Measurements from ENCODE around the gene DDX47. TPM values are rescaled to one million over a fixed set of nuclear protein-coding genes. Genes with fewer than 3 reads are reported as not detected.

Gene DDX47
- total and polyA plus RNA-seq, 10 of the 15 experiments (the other 5 are each of a cell fraction or from before 2014, with no cell fraction given), result 84.8 to 266 (median 120) TPM

- H3K9ac ChIP-seq (ENCODE audit: control insufficient read depth, insufficient read depth, low read length), result no peak overlapping the region
- no peak for DNase-seq (ENCODE audit: low read depth, low spot score)
- no peak overlapping the region for H3K4me2 ChIP-seq (ENCODE audit: control insufficient read depth, insufficient read depth)
- no peak overlapping the region for H3K4me3 ChIP-seq
- no peaks in the 10 kb centered on the region for H3K9me3 ChIP-seq (replicated peaks; ENCODE audit: control insufficient read depth, insufficient read depth, low read length)
- no peaks in the 10 kb centered on the region for H4K20me1 ChIP-seq (ENCODE audit: control insufficient read depth, insufficient read depth)
- POLR2A ChIA-PET, result interaction anchor here (0.6 kb wide), 1 partner anchor 481 kb away, joined by 3 read pairs; no protein-coding TSS in a partner anchor
- TF ChIP-seq EZH2 (IDR thresholded peaks at IDR 0.05; ENCODE audit: borderline replicate concordance, control insufficient read depth, low read depth, low read length) (no peak), MAX (IDR thresholded peaks at IDR 0.05; ENCODE audit: low read depth, low read length) (no peak), RCOR1 (conservative IDR thresholded peaks at IDR 0.05; ENCODE audit: low read depth, low read length) (no peak)
- H3K27ac ChIP-seq (ENCODE audit: control insufficient read depth, insufficient read depth), result no peak overlapping the region
- H3K36me3 ChIP-seq (ENCODE audit: control insufficient read depth in 2 of 2, insufficient read depth in 2 of 2, low read length in 1 of 2), result no peaks in the 10 kb centered on the region
- no peak for ATAC-seq
- in situ Hi-C loops (cut with MboI) (no loop called here), intact Hi-C loops (cut with micrococcal nuclease; ENCODE audit: unreplicated experiment) (no loop called here)
- H3K27me3 ChIP-seq (replicated peaks in 1 of 2; ENCODE audit: control insufficient read depth in 2 of 2, insufficient read depth in 2 of 2, low read length in 1 of 2), result no peaks in the 10 kb centered on the region
- H2AFZ ChIP-seq (ENCODE audit: control insufficient read depth, low read depth, low read length), result no peak overlapping the region
- CTCF ChIA-PET, result no interaction called here
- H3K4me1 ChIP-seq (ENCODE audit: control insufficient read depth, insufficient read depth, low read length), result peaks cover 5% of the 10 kb centered on the region
- FAIRE-seq, result no peak
- RAD21 ChIA-PET (ENCODE audit: unreplicated experiment), result no interaction called here
- SMC1A ChIA-PET (ENCODE audit: uncharacterized antibody, unreplicated experiment), result interaction anchor here (0.6 to 1.2 kb wide), 2 partner anchors 9 to 187 kb away, joined by 3 read pairs; no protein-coding TSS in a partner anchor
- H3K79me2 ChIP-seq (ENCODE audit: control insufficient read depth, insufficient read depth, low read length), result no peaks in the 10 kb centered on the region
- WGBS (ENCODE audit: insufficient coverage, insufficient replicate concordance, low lambda C conversion rate, missing lambda C conversion rate), result 92% methylated on average over 10 of the region's 10 CpGs
- BruUV-seq (replicated peaks), result no TSS peak
Measured at GRCh38 chr12:12872139-12872933, 59.2 kb downstream of the DDX47 start.

GRCh38 chr12:12872934-12873275 lies 59.8 kb downstream of the DDX47 start:
- Histone ChIP-seq H3K4me3 (no peak overlapping the region), H3K79me2 (ENCODE audit: control insufficient read depth, insufficient read depth, low read length) (no peaks in the 10 kb centered on the region), H2AFZ (ENCODE audit: control insufficient read depth, low read depth, low read length) (no peak overlapping the region), H3K36me3 (ENCODE audit: control insufficient read depth in 2 of 2, insufficient read depth in 2 of 2, low read length in 1 of 2) (no peaks in the 10 kb centered on the region), H4K20me1 (ENCODE audit: control insufficient read depth, insufficient read depth) (no peaks in the 10 kb centered on the region), H3K27me3 (replicated peaks in 1 of 2; ENCODE audit: control insufficient read depth in 2 of 2, insufficient read depth in 2 of 2, low read length in 1 of 2) (no peaks in the 10 kb centered on the region), H3K27ac (ENCODE audit: control insufficient read depth, insufficient read depth) (no peak overlapping the region), H3K4me1 (ENCODE audit: control insufficient read depth, insufficient read depth, low read length) (peaks cover 5% of the 10 kb centered on the region), H3K9ac (ENCODE audit: control insufficient read depth, insufficient read depth, low read length) (no peak overlapping the region), H3K9me3 (replicated peaks; ENCODE audit: control insufficient read depth, insufficient read depth, low read length) (no peaks in the 10 kb centered on the region), H3K4me2 (ENCODE audit: control insufficient read depth, insufficient read depth) (no peak overlapping the region)
- DNase-seq (ENCODE audit: low read depth, low spot score) (no peak), ATAC-seq (no peak), FAIRE-seq (no peak)
- intact Hi-C loops (cut with micrococcal nuclease; ENCODE audit: unreplicated experiment) (no loop called here), in situ Hi-C loops (cut with MboI) (no loop called here)
- ChIA-PET RAD21 (ENCODE audit: unreplicated experiment) (no interaction called here), CTCF (no interaction called here), POLR2A (no interaction called here), SMC1A (ENCODE audit: uncharacterized antibody, unreplicated experiment) (interaction anchor here (0.6 to 1.2 kb wide), 2 partner anchors 10 to 188 kb away, joined by 3 read pairs; no protein-coding TSS in a partner anchor)
- WGBS (ENCODE audit: insufficient coverage, insufficient replicate concordance, low lambda C conversion rate, missing lambda C conversion rate), result 90% methylated on average over 2 of the region's 2 CpGs
- BruUV-seq (replicated peaks), result no TSS peak
- TF ChIP-seq E2F8 (IDR thresholded peaks at IDR 0.05; ENCODE audit: low read depth, partially characterized antibody), result no peak
- TF ChIP-seq ZBED1 (IDR thresholded peaks at IDR 0.05; ENCODE audit: borderline replicate concordance), result no peak
- TF ChIP-seq POLR2AphosphoS5 (IDR thresholded peaks at IDR 0.05; ENCODE audit: low read length), result no peak
- no peak for TF ChIP-seq EP300 (IDR thresholded peaks at IDR 0.05; ENCODE audit: borderline replicate concordance in 1 of 2, control insufficient read depth in 1 of 2, low read depth in 2 of 2, low read length in 2 of 2)
- no peak for TF ChIP-seq IRF3 (IDR thresholded peaks at IDR 0.05)
- TF ChIP-seq MTA2 (IDR thresholded peaks at IDR 0.05; ENCODE audit: low read depth), result no peak
- TF ChIP-seq GATAD2B (conservative IDR thresholded peaks at IDR 0.05; ENCODE audit: low read depth), result no peak
- no peak for TF ChIP-seq GABPA (IDR thresholded peaks at IDR 0.05; ENCODE audit: low read depth)

Measured in GM12878 (cell line).